HG03135 (cell line): ENCODE data around the gene HILPDA.
"Not testable (repeated sequence)": the region's sequence is repeated elsewhere in the genome, so short reads cannot be mapped to it uniquely, and the experiment has no call there.

Experiments
- ATAC-seq: cut with Tn5 transposase; IDR thresholded peaks from one replicate; pipeline ENCODE4 v1.9.1; 2021; ENCODE audit warnings: mild to moderate bottlenecking, moderate library complexity; ENCODE audit not compliant: unreplicated experiment

HILPDA gene

DNA sequence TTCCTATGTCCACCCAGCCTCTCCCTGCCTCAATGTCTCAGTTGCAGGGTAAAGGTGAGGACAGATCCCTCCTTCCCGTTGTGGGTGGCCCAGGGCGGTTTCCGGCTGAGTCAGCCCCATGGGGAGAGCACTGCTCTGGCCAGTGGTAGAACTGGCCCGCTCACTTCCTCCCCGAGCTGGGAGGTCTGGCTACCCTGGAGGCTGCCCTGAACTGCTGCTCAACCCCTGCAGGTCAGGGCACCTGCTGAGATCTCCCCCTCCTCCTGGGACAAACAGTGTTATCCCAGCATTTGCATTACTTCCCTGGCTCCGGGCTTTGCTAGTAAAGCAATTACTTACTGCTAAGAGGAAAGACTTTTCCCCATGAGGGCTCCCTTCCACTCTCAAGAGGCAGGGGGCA is 24.5 kb upstream of the HILPDA start:
- ATAC-seq, result no peak

DNA sequence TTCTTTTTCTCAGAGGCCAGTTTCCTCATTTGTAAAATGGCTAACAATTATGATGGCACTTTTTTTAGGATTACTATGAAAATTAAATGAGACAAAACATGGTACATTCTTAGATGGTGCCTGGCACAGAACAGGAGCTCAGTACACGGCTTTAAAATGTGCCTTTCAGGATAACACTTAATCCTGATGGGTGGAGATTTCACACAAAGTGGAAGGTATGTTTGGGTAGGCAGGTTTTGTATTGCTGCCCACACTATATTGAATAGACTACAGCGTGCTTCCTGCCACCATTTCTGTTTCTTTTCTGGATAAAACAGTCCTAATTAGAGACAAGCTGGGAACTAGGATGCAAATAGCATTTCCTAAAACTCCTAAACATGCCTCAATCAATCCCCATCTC is 23.9 kb upstream of the HILPDA start:
- ATAC-seq, result no peak

DNA sequence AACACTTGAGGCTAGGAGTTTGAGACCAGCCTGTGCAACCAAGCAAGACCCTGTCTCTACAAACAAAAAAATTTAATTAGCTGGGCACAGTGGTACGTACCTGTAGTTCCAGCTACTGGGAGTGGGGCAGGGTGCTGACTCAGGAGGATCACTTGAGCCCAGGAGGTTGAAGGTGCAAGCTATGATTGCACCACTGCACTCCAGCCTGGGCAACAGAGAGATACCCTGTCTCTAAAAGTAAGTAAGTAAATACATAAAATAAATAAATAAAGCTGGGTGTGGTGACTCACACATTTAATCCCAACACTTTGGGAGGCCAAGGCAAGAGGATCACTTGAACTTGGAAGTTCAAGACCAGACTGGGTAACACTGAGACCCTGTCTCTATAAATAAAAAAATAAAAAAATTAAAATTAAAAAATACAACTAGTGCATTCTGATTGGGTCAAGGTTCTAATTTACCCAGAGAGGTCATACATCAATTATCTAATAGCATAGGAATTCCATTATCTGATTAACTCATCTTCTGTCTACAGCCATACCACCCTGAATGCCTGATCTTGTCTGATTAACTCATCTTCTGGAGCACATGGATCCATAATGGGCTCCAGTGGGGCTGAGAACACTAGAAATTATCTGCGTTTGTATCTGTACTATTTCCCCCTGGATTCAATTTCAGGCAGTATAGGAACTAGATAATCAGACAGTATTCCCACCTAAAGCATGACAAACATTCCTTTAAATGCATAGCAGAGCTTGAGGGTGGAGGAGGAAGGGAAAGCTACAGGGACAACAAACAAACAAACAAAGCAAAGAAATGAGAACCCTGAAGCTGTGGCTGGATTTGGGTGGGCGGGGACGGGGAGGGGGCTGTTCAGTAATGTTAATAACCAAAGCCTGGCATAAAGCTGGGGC is 21.0 kb upstream of the HILPDA start:
- no peak for ATAC-seq

DNA sequence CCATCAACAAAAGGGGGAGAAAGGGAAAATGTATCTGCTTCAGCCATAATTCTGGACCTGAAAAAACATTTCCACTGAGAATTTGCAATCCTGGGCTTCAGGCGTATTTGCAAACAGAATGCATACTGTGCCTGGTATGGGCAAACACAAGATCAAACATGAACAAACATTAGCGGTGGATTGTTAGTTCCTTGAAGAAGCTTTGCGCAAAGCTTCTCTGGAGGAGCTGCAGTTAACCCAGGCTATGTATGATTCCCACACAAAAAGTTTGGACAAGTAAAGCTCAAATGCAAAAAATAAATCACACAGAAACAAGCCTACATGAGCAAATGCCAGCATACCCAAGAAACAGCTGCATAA is 20.4 kb upstream of the HILPDA start:
- no peak for ATAC-seq

DNA sequence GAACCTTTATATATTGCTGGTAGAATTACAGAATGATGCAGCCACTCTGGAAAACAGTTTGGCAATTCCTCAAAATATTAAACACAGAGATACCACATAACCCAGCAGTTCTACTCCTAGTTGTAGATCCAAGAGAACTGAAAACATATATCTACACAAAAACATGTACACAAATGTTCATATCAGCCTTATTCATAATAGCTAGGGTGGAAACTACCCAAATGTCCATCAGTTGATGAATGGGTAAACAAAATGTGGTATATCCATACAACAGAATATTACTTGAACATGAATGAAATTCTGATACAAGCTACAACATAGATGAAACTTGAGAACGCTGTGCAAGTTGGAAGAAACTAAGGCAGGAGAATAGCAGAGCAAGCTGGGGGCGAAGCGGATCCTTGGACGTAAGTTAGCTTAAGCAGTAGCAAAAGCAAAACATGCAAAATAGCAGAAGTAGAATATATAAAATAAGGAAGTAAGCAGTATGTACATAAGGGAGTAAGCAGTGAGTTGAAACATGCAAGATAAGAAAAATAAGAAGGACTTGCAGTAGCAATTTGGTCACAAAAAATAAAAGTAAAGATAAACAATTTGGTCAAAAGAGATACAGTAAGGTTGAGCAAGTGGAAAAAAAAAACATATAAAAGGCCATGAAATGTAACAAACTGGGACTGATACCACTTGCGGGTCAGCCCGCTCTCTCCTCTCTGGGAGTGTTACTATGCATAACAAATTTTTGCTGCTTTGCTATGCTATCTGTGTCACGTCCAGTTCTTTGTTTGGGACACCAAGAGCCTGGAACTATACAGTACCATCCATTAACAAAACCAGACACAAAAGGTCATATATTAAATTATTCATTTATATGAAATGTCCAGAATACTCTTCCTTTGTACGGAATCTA is 18.0 kb upstream of the HILPDA start:
- no peak for ATAC-seq

DNA sequence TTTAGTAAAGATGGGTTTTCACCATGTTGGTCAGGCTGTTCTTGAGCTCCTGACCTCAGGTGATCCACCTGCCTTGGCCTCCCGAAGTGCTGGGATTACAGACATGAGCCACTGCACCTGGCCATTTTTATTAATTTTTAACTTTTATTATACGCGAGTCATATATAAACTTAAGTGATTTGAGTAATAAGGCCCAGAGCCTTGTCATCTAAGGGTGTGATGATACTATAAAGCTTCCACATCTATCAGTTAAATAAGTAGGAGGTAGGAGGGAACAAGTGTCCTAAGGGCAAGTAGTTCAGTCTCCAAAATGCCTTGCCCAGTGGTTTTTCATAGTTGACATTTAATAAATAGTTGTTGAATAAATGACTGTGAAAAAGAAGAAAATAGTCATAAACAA is 13.3 kb upstream of the HILPDA start:
- ATAC-seq, result no peak

DNA sequence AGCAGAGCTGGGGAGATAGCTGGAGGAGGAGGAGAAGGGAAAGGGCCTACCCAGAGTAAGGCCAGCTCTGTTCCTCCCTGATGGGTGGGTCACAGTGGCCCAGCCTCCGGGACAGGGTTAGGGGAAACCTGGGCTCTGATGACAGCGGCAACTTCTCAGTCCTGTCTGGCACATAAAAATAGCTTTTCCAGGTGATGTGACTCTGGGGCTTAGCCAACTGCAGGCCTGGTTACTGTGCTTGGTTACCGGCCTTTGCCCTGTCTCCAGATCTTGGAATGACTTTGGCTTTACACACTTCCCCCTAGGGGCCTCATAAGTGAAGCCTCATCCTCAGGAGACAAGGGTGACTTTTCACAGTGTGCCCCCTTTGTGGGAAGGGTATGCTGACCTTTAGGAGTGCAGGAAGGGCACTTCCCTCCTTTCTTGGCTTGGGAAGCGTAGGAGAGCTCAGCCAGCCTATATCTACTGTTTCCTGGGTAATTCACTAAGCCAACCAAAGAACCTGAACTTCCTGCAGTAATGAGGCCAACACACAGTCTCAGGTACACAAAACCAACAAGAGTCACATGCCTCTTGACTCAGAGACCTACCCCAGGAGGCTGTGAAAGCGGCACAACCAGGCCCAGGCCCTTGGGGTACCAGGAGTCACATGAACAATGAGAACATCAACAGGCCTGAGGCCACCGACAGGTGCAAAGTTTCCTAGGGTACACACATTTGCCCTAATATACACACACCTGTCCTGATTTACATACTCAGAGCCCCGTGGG is 11.7 kb upstream of the HILPDA start:
- no peak for ATAC-seq

DNA sequence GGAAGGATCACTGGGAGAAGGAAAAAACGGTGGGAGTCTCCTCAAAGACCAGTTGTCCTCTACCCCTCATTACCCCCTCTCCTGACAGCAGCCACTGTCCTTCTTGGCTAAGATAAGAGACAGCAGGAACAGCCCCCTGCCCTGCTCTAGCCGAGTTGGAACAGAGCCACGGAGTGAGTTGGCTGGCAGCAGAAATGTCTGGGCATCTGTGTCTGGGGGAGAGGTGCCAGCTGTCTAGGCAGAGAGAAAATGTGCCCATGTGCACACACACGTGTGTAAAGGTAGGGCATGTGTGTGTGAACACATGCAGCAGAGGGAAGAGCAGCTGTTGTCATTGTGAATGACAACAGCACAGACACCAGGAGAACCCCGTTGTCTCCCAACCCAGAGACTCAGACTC is 9.4 kb upstream of the HILPDA start:
- no peak for ATAC-seq

DNA sequence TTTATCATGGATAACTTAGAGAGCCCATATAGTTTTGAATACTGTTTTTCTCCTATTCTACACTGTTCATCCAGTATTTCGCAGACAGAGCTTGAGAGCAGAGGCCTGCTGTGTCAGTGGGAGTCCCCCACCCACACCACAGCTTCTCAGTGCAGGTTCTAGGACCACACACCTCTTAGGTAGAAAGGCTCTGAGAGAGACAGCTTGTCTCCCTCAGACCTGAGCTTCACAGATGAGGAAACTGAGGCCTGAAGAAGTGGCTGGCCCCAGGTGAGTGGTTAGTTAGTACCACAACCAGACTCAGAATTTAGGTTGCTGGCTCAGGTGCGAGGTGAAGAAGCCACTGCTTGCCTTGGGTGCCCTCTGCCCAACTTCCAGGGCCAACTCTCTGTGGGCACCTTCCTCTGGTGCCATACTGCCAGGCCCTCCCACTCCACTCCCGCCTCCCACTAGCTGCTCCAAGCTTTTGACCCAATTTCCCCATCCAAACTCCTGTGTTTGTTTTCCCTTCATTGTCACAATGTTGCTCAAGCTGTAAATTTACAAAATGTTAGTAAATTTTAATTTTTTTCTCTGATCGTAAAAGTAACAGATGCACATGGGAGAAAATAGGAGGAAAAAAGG is 7.6 kb upstream of the HILPDA start:
- ATAC-seq, result no peak

DNA sequence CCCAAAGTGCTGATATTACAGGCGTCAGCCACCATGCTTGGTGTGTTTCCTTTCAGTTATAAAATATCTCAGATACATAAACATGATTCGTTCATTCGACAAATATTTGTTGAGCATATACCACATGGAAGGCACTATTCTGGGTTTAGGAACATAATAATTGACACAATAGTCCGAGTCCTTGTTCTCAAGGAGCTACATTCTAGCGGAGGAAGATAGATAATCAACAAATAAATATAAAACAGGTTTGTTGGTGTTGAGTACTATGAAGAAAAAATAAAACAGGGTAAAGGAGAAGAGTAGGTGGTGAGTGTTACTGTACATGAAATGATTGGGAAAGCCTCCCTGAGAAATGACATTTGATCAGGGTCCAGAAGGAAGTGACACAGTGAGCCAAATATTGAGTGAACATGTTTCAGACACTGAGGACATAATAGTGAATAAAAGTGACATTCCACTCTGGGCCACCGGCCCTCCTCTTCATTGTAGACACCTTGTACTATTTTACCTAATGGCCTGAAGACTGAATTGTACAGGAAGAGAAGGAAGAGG is 6.9 kb upstream of the HILPDA start:
- no peak for ATAC-seq

DNA sequence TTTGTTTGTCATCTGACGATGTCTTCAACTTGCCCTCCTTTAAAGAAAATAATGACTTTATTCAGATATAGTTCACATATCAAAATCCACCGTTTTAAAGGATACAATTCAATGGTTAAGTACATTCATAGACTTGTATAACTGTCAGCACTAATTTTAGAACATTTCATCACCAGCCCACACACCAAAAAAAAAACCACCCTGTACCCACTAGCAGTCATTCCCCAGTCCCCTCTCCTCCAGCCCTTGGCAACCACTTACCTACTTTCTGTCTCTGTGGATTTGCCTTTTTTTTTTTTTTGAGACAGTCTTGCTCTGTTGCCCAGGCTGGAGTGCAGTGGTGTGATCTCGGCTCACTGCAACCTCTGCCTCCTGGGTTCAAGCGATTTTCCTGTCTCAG is 5.3 kb upstream of the HILPDA start:
- ATAC-seq, result no peak

DNA sequence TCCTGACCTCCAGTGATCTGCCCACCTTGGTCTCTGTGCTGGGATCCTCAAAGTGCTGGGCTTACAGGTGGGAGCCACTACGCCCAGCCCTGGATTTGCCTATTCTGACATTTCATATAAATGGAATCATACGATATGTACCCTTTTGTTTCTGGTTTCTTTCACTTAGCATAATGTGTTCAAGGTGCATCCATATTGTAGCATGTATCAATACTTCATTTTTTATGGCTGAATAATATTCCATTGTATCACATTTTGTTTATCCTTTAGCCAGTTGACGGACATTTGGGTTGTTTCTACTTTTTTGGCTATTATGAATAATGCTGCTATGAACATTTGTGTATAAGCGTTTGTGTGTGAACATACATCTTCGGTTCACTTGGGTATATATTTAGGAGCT is 4.8 kb upstream of the HILPDA start:
- no peak for ATAC-seq

DNA sequence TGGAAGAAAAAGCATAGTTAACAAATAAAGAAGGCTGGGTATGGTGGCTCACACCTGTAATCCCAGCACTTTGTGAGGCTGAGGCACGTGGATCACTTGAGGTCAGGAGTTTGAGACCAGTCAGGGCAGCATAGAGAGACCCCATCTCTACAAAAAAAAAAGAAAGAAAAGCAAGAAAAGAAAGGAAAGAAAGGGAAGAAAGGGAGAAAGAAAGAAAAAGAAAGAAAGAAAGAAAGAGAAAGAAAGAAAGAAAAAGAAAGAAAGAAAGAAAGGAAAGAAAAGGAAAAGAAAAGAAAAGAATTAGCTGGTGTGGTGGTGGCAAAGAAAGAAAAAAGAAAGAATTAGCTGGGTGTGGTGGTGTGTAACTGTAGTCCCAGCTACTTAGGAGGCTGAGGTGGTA is 3.1 kb upstream of the HILPDA start:
- no peak for ATAC-seq

DNA sequence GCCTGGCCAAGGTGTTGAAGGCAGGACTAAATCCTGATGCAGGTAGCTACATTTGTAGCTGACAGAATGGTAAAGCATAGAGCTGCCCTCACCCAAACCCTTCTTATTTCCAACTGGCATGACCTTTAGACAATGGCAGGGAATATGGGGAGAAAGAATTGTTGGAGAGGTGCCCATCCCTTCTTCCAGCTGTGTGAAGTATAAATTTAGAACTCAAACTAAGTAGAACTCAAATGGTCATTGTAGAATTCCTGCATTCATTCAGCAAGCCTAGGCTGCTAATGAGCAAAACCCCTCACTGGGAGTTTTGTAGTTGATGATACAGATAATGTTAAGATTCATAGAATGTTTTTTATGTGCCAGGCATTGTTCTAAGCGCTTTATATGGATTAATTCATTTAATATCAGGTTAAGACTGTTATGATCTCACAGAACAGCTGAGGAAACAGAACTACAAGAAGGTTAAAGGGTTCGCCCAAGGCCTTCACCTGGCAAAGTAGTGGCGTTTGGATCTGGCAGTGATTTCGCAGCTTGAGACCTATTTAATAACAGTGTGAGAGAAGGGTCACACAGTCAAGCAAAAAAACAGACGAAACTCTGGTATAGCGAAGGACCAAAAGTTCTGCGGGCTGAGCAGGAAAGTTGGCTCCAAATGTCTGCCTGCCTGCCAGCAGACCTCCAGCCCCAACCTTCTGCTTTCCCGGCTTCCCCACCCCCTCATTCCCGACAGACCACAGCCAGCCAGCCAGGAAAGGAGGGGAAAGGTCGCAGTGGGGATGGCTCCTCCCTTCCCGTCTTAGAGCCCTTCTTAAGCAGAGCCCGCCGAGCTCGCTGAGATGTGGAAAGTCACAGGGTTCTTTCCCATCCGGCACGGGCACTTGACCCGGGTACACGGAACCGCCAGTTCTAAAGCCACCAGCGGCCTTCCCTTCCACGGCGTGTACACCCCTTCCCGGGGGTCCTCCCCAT is 1.6 kb upstream of the HILPDA start:
- ATAC-seq, result no peak

DNA sequence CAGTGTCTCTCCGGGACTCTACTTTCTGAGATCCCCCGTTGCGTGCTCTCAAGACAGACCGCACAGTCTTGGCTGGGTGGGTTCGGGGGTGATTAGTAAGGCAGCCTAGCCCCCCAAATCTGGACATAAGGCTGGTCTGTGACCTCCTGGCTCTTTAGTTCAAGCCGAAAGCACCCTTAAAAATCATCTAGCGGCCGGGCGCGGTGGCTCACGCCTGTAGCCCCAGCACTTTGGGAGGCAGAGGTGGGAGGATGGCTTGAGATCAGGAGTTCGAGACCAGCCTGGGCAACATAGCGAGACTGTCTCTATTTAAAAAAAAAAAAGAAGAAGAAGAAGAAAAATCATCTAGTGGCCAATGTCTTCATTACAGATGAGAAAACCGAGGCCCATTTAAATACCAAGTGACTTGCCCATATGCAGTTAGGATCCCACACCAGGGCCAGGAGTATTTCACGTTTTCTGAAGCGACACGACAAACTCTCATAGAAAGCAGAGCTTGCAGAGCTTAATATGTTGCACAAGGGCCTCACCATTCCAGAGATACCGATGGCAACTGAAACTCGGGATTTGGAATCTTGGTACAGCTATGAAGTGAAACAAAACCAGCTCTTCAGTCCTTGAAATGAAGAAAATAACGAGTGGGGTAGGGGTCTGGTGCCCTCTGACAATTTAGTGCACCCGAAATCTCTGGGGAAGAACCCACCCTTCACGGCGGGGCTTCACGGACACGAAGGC is 703 bp upstream of the HILPDA start:
- ATAC-seq, result no peak

DNA sequence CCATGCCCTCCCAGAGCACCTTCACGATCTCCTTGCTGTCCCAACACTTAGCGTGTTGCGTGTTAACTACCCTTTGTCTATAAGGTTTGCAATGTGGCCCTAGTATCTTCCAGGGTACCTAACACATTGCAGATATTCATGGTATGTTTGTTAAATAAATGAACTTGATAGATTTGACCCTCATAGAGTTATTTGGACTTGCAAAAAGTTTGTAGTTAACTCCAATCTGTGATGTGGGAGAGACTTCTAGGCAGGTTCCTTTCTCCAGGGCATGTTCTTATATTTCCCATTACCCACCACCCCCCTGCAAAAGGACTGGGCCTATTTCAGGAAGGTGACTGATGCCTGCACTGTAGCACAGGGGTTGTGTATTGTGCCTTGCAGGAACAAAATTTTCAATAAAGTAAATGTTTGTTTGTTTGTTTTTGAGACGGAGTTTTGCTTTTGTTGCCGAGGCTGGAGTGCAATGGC is 612 bp downstream of the HILPDA start:
- ATAC-seq, result no peak

DNA sequence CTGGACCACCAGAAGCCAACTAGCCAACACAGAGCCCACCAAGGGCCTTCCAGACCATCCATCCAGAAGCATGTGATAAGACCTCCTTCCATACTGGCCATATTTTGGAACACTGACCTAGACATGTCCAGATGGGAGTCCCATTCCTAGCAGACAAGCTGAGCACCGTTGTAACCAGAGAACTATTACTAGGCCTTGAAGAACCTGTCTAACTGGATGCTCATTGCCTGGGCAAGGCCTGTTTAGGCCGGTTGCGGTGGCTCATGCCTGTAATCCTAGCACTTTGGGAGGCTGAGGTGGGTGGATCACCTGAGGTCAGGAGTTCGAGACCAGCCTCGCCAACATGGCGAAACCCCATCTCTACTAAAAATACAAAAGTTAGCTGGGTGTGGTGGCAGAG is 1.7 kb downstream of the HILPDA start:
- ATAC-seq, result not testable (repeated sequence)

DNA sequence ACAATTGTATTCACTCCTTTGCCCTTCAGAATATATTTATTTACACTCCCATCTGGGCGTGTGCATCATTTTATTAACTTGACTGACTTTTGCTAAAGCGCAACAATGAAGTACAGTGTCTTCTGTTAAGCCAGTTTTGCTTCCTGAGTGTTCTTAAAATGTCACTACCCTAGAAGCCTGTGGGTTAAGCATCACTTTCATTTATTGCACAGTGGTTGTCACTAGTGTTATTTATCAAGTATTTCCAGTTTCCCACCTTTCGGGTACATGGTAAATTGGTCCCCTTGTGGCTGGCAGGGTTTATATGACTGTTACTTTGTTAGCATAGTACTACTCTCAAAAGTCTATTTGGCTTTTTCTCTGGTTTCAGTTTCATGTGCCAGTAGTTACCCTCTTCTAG is 3.3 kb downstream of the HILPDA start:
- ATAC-seq, result peak; percentile 25
